Measurements from ENCODE around the gene ZP1.

ZP1 gene

GRCh38 chr11:60910281-60910687, 42.9 kb downstream of the ZP1 start:
- DNase-seq (ENCODE audit: low read depth in 2 of 2), result no peak

DNA sequence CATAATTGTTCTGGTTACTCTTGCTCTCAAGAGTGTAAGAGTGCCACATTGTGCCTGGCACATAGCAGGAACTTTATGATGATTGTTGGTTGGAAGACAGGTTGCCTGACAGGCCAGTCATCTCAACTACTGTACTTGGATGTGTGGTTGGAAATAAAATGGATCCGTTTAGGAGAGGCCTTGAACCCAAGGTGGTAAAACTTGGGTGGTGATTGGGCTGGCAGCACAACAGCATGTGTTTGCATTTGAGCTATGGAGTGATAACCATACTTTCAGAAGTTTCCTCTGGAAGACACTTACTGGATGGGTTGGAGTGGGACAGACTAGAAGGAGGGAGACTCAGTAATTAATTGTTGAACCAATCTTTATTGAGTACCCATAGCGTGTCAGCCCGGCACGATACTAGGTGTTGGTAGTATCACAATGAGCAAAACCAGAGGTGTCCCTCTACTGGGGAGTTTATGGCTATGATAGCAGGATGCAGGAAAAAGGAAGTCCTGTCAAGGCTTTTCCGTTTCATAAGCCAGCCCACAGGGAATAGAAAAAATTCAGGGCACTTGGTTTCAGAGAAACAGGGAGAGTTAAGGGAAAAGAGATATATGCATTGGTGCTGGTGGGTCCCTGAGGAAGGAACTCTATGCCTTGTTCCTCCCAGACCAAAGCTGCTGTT, 43.5 kb downstream of the ZP1 start:
- no peak for DNase-seq (ENCODE audit: low read depth in 2 of 2)

DNA sequence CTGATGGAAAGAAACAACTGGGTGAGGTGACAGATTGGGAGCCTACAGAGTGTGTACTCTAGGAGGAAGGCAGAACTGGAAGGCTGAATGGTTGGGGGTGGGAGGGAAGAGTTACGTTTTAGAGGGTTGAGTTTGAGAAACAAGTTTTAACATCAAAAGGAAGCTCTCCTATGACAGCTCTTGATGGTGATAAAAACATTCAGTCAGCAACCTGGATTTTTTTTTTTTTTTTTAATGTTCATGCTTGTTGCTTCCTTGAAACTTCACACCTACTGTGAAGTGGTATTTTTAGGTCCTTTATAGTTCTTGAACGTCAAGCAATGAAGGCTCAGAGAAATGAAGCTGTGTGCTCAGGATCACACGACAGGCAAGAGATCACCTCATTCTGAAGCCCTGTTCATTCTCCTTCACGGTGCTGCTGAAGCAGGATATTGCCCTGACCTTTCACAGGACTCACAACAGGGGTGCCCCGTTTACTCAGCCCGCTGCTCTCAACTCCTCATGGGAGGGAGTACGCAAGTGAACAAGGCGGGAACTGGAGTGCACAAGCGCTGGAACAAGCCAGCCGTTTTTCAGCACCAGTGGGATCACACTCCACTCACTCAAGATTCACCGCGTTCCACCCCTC, 45.0 kb downstream of the ZP1 start:
- DNase-seq (ENCODE audit: low read depth in 2 of 2), result no peak

- DNase-seq (ENCODE audit: low read depth in 2 of 2), result no peak
Measured at GRCh38 chr11:60912851-60913528, 45.6 kb downstream of the ZP1 start.

GRCh38 chr11:60913793-60914632, 46.7 kb downstream of the ZP1 start, which contains the start of gene TMEM109:
Gene TMEM109 (plus strand): TSS chr11:60914158. CDS start chr11:60919694, 5,536 bp downstream.
- peak; percentile 73 to 77 for DNase-seq (ENCODE audit: low read depth in 2 of 2)

- peak in 1 of 2 donors; percentile 25 for DNase-seq (ENCODE audit: low read depth in 2 of 2)
Measured at GRCh38 chr11:60914633-60915247, 47.4 kb downstream of the ZP1 start.

GRCh38 chr11:60915248-60915914, 48.0 kb downstream of the ZP1 start:
- DNase-seq (ENCODE audit: low read depth in 2 of 2), result peak; percentile 58

DNA sequence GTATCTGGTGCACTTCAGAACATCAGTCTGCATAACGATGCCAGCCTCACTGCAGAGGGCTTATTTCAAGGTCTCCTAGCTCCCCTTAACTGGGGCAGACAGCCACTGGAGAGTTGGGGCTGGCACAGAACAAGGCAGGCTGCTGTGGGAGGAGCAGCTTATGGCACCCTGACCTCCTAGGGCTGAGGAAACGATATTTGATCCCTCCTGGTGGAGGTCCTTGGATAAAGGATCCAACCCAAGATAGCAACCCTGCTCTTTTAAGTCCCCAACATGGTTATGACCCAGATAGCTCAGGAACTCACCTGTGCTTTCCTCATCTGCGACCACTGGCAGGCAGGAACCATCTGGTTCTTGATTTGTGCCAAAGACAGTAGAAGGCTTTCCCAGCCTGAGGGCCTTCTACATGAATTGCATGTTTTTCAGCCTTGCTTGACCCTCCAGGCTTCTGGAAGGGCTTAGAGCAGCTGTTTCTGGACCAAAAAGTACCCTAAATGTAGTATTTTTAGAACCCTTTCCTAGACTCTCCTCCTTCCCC, 49.4 kb downstream of the ZP1 start:
- no peak for DNase-seq (ENCODE audit: low read depth in 2 of 2)

GRCh38 chr11:60917267-60917666, 49.9 kb downstream of the ZP1 start:
- DNase-seq (ENCODE audit: low read depth in 2 of 2), result no peak

DNA sequence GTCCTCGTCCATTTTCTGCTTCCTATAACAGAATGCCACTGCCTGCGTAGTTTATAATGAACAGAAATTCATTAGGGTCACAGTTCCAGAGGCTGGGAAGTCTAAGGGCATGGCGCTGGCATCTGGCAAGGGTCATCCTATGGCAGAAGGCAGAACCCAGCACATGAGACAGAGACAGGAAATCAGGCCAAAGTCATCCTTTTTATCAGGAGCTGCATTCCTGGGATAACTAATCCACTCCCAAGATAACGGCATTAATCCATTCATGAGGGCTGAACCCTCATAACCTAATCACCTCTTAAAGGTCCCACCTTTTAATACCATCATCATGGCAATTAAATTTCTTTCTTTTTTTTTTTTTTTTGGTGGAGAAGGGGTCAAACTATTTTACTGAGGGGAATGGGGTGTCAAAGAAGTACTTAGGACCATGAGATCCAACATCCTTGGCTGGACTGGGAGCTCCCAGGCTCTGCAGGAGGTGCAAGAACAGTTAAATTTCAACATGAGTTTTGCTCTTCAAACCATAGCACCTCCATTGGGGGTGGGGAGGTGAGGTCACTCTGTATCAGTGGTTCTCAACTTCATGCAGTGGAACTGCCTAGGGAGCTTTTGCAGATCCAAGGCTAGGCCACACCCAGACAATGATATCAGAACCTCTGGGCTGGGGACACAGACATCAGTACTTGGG, 51.1 kb downstream of the ZP1 start:
- DNase-seq (ENCODE audit: low read depth in 2 of 2), result no peak

DNA sequence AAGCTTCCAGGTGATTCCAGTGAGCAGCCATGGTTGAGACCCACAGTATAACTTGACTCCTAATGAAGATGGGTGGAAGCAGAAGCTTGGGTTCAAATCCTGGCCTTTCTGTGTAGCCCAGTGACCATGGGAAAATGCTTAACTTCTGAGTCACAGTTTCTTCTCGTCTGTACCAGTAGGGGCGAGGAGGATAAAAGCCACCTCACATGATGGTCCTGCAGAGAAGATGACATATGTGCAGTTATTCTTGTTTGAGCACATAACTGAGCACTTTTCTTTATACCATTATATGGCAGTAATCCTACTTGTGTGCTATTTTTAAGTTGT, 51.6 kb downstream of the ZP1 start:
- no peak for DNase-seq (ENCODE audit: low read depth in 2 of 2)

DNA sequence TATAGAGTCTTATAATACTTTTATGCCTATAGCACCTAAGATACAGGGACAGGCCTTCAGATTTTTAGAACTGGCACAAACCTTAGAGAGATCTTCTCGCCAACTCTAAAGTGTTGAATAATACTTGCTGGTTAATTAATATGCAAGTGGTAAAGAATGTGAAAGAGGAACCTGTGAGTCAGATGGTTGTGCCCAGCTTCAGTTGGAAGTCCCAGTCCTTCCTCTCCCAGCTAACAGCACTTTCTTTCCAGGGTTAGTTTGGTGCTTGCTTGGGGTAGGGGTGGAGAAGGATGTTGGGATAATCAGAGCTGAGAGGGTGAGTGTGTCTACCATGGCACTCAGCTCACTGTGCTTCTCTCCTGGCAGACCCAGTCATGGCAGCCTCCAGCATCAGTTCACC, 52.0 kb downstream of the ZP1 start:
- no peak for DNase-seq (ENCODE audit: low read depth in 2 of 2)

- DNase-seq (ENCODE audit: low read depth in 2 of 2), result no peak
Measured at GRCh38 chr11:60919956-60920355, 52.6 kb downstream of the ZP1 start.

DNA sequence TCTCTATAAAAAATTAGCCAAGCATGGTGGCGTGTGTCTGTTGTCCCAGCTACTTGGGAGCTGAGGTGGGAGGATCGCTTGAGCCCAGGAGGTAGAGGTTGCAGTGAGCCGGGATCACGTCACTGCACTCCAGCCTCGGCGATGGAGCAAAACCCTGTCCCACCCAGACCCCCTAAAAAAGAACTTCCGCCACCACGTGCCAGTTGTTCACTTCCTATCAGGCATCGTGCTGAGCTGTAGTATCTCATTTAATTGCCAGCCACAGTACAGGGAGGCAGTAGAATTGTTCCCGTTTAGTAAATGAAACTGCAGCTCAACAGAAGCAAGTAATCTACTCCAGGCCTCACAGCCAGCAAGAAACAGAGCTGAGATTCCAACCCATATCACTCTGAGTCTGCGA, 53.9 kb downstream of the ZP1 start:
- DNase-seq (ENCODE audit: low read depth in 2 of 2), result no peak

- no peak for DNase-seq (ENCODE audit: low read depth in 2 of 2)
Measured at GRCh38 chr11:60921777-60922335, 54.5 kb downstream of the ZP1 start.

DNA sequence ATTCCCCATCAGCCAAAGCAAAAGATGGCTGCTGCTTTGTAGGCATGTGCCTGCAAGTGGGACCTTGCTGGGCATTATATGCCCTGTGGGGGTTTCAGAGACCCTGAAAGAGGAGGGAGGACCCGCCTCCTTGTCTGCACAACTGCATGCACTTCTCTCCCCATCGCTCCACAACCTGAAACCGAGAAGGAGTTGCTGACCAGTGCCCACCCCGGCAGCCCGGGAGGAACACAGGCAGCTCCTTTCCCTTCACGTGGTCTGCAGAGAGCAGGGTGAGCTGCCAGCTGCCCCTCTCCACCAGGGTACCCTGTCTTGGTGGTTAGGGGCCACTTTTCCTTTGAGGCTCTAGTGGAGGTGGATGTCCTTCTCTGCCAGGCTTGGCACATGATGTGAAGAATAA, 55.6 kb downstream of the ZP1 start:
- DNase-seq (ENCODE audit: low read depth in 2 of 2), result no peak

- no peak for DNase-seq (ENCODE audit: low read depth in 2 of 2)
Measured at GRCh38 chr11:60923326-60923725, 56.0 kb downstream of the ZP1 start.

GRCh38 chr11:60923800-60924109, 56.4 kb downstream of the ZP1 start:
- no peak for DNase-seq (ENCODE audit: low read depth in 2 of 2)

- no peak for DNase-seq (ENCODE audit: low read depth in 2 of 2)
Measured at GRCh38 chr11:60924110-60924905, 57.0 kb downstream of the ZP1 start, which contains the start of gene TMEM132A. Gene TMEM132A (plus strand): TSS chr11:60924460. CDS start chr11:60924634, 174 bp downstream.

All from stimulated activated CD4-positive, alpha-beta T cell treated with anti-CD3 and anti-CD28 coated beads, Interleukin-1b, Interleukin-23, amount 100 ng/mL, for 4 hours (primary cell).